ENCODE measurements around the gene MED8.

Gene MED8

GRCh38 chr1:43348809-43349593 lies 40.6 kb downstream of the MED8 start:
- Histone ChIP-seq H3K27me3 (ENCODE audit: control insufficient read depth, insufficient read depth, low read length) (no peaks in the 10 kb centered on the region), H3K4me1 (ENCODE audit: control insufficient read depth, insufficient read depth, low read length) (peaks cover 6% of the 10 kb centered on the region), H3K36me3 (ENCODE audit: control insufficient read depth, insufficient read depth, low read length) (no peaks in the 10 kb centered on the region), H3K27ac (ENCODE audit: low read depth, low read length) (peak overlapping the region; percentile 89), H3K4me3 (ENCODE audit: low read length) (peak overlapping the region; percentile 76), H3K9ac (ENCODE audit: low read length) (peak overlapping the region; percentile 59)

DNA sequence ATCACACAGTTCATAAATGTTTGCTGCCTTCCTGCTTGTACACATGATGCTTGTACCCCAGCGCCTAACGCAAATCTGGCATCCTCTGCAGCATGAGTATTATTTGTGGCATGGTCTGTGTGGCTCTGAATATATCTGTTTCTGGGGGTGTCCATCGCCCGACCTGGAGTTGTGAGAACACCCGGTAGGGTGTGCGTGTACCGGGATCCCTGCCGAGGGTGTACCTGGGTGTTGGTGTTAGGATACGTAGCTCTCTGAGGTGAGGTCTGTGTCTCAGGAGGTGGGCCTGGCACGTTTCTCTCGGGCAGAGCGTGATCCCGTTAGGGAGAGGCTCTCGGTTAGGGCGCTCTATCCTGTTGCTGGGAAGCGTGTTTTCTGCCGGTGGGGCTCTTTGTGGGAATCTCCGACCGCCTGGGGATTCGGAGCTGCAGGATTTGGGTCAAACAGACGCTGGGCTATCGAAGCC lies 41.2 kb downstream of the MED8 start:
- peak overlapping the region; percentile 42 for H3K9ac ChIP-seq (ENCODE audit: low read length)
- H3K27me3 ChIP-seq (ENCODE audit: control insufficient read depth, insufficient read depth, low read length), result no peaks in the 10 kb centered on the region
- no peaks in the 10 kb centered on the region for H3K36me3 ChIP-seq (ENCODE audit: control insufficient read depth, insufficient read depth, low read length)
- H3K4me3 ChIP-seq (ENCODE audit: low read length), result peak overlapping the region; percentile 76
- H3K4me1 ChIP-seq (ENCODE audit: control insufficient read depth, insufficient read depth, low read length), result peaks cover 6% of the 10 kb centered on the region
- peak overlapping the region; percentile 89 for H3K27ac ChIP-seq (ENCODE audit: low read depth, low read length)

DNA sequence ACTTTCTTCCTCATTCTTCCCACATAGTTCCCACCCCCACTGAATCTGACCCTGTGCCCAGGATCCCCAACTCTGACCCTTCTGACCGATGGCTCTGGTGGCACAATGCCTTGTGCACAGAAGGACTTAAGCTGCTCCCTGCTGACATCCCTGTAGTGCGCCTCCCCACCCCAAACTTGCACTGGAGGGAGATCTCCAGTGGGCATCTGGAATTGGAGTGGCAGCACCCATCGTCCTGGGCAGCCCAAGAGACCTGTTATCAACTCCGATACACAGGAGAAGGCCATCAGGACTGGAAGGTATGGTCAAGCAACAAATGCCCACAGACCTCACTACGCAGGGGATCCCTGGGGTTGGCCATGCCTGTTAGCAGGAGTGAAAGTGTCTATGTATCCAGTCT lies 43.0 kb downstream of the MED8 start:
- no peaks in the 10 kb centered on the region for H3K36me3 ChIP-seq (ENCODE audit: control insufficient read depth, insufficient read depth, low read length)
- H3K27ac ChIP-seq (ENCODE audit: low read depth, low read length), result no peak overlapping the region
- H3K4me1 ChIP-seq (ENCODE audit: control insufficient read depth, insufficient read depth, low read length), result peaks cover 6% of the 10 kb centered on the region
- H3K4me3 ChIP-seq (ENCODE audit: low read length), result no peak overlapping the region
- H3K27me3 ChIP-seq (ENCODE audit: control insufficient read depth, insufficient read depth, low read length), result no peaks in the 10 kb centered on the region
- H3K9ac ChIP-seq (ENCODE audit: low read length), result no peak overlapping the region

DNA sequence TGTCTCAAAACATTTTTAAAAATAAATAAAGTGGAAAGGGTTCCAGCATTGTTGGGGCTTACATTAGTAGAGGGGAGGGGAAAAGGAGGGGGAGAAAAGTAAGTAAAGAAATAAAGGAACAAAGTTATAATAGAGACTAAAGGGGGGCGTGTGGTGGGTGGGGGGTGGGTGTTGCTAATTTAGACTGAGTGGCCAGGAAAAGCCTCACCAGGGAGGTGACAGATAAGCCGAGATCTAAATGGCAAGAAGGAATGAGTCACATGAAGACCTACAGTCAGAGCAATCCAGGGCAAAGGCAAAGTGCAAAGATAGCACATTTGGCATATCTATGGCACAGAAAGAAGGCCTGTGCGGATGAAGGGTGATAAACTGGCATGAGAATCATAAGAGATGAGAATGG lies 44.5 kb downstream of the MED8 start:
- peaks cover 4% of the 10 kb centered on the region for H3K4me1 ChIP-seq (ENCODE audit: control insufficient read depth, insufficient read depth, low read length)
- H3K27ac ChIP-seq (ENCODE audit: low read depth, low read length), result no peak overlapping the region
- H3K36me3 ChIP-seq (ENCODE audit: control insufficient read depth, insufficient read depth, low read length), result no peaks in the 10 kb centered on the region
- no peak overlapping the region for H3K9ac ChIP-seq (ENCODE audit: low read length)
- H3K4me3 ChIP-seq (ENCODE audit: low read length), result no peak overlapping the region
- H3K27me3 ChIP-seq (ENCODE audit: control insufficient read depth, insufficient read depth, low read length), result no peaks in the 10 kb centered on the region

DNA sequence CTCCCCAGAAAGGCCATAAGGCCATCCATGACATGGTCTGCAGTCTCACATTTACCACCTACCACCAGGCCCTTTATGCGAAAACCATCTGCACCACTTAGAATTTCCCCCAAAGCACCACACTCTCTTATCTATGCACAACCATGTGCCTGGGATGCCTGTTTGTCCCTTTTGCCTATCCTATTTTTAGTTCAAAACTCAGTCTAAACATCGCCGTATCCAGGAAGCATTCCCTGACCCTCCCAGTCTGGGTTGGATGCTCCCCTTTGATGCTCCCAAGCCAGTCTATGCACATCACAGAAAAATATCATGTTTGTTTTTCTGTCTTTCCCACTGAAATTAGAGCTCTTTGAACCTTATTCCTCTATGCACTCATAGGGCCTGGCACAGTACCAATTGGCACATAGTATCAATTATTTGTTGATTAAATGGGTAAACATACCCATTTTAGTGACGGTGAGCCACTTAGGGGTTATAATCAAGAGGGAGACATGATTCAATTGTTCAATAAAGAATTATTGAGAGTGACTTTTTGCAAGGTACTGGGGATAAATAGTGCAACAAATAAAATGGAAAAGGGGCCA lies 45.2 kb downstream of the MED8 start:
- Histone ChIP-seq H3K4me3 (ENCODE audit: low read length) (no peak overlapping the region), H3K27me3 (ENCODE audit: control insufficient read depth, insufficient read depth, low read length) (no peaks in the 10 kb centered on the region), H3K9ac (ENCODE audit: low read length) (no peak overlapping the region), H3K4me1 (ENCODE audit: control insufficient read depth, insufficient read depth, low read length) (no peaks in the 10 kb centered on the region), H3K27ac (ENCODE audit: low read depth, low read length) (no peak overlapping the region), H3K36me3 (ENCODE audit: control insufficient read depth, insufficient read depth, low read length) (no peaks in the 10 kb centered on the region)

GRCh38 chr1:43340559-43340958 lies 49.0 kb downstream of the MED8 start:
- Histone ChIP-seq H3K4me3 (ENCODE audit: low read length) (no peak overlapping the region), H3K9ac (ENCODE audit: low read length) (no peak overlapping the region), H3K36me3 (ENCODE audit: control insufficient read depth, insufficient read depth, low read length) (no peaks in the 10 kb centered on the region), H3K27me3 (ENCODE audit: control insufficient read depth, insufficient read depth, low read length) (no peaks in the 10 kb centered on the region), H3K4me1 (ENCODE audit: control insufficient read depth, insufficient read depth, low read length) (no peaks in the 10 kb centered on the region), H3K27ac (ENCODE audit: low read depth, low read length) (no peak overlapping the region)

DNA sequence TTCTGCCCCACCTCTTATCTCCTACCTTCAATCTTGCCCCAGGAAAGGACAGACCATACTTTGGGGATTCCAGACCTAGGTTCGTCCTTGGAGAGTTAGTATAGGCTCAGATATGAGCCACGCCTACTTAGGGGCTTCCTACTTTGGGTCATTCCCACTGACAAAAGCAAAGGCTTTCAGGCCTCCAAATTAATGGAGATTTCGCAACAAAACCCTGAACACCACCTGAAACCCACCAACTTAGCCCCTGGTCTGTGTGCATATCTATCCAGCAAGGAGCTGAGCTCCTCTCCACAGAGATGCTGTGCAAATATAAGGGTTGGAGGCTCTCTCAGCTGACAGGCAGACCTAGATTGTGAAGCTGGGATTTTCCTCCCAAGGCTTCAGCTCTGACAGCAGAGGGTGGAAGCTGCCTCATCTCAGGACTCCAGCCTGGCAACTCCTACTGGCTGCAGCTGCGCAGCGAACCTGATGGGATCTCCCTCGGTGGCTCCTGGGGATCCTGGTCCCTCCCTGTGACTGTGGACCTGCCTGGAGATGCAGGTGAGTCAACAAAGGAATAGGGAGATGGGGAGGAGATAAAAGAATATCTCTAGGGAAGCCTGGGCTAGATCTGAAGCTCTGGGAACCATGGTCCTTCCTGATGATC lies 49.9 kb downstream of the MED8 start:
- H3K4me1 ChIP-seq (ENCODE audit: control insufficient read depth, insufficient read depth, low read length), result no peaks in the 10 kb centered on the region
- H3K4me3 ChIP-seq (ENCODE audit: low read length), result no peak overlapping the region
- no peaks in the 10 kb centered on the region for H3K36me3 ChIP-seq (ENCODE audit: control insufficient read depth, insufficient read depth, low read length)
- no peaks in the 10 kb centered on the region for H3K27me3 ChIP-seq (ENCODE audit: control insufficient read depth, insufficient read depth, low read length)
- no peak overlapping the region for H3K9ac ChIP-seq (ENCODE audit: low read length)
- H3K27ac ChIP-seq (ENCODE audit: low read depth, low read length), result no peak overlapping the region

DNA sequence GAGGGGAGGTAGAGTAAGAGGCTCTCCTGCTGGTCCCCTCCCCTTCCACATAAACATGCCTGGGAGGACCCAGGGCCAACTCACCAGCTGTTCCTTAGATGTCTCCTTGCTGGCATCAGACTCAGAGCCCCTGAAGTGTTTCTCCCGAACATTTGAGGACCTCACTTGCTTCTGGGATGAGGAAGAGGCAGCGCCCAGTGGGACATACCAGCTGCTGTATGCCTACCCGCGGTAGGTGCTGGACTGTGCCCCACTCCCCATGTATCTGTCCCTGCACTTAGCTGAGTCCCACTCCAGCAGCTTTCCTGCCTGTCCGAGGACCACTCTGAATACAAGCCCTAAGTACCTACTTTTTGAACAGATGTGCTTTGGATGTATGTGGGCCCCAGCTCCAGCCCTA lies 51.6 kb downstream of the MED8 start:
- H3K4me1 ChIP-seq (ENCODE audit: control insufficient read depth, insufficient read depth, low read length), result no peaks in the 10 kb centered on the region
- no peaks in the 10 kb centered on the region for H3K27me3 ChIP-seq (ENCODE audit: control insufficient read depth, insufficient read depth, low read length)
- H3K36me3 ChIP-seq (ENCODE audit: control insufficient read depth, insufficient read depth, low read length), result no peaks in the 10 kb centered on the region
- H3K4me3 ChIP-seq (ENCODE audit: low read length), result no peak overlapping the region
- no peak overlapping the region for H3K9ac ChIP-seq (ENCODE audit: low read length)
- no peak overlapping the region for H3K27ac ChIP-seq (ENCODE audit: low read depth, low read length)

- Histone ChIP-seq H3K27ac (ENCODE audit: low read depth, low read length) (no peak within 1 kb of the TSS), H3K36me3 (ENCODE audit: control insufficient read depth, insufficient read depth, low read length) (no peaks in the 10 kb centered on the region), H3K4me3 (ENCODE audit: low read length) (no peak within 1 kb of the TSS), H3K27me3 (ENCODE audit: control insufficient read depth, insufficient read depth, low read length) (no peaks in the 10 kb centered on the region), H3K9ac (ENCODE audit: low read length) (no peak within 1 kb of the TSS), H3K4me1 (ENCODE audit: control insufficient read depth, insufficient read depth, low read length) (no peaks in the 10 kb centered on the region)
Measured at GRCh38 chr1:43337588-43337987, 52.0 kb downstream of the MED8 start, which contains the start of gene MPL. MPL (plus strand) TSS chr1:43337818; CDS start chr1:43337849, 31 bp downstream.

DNA sequence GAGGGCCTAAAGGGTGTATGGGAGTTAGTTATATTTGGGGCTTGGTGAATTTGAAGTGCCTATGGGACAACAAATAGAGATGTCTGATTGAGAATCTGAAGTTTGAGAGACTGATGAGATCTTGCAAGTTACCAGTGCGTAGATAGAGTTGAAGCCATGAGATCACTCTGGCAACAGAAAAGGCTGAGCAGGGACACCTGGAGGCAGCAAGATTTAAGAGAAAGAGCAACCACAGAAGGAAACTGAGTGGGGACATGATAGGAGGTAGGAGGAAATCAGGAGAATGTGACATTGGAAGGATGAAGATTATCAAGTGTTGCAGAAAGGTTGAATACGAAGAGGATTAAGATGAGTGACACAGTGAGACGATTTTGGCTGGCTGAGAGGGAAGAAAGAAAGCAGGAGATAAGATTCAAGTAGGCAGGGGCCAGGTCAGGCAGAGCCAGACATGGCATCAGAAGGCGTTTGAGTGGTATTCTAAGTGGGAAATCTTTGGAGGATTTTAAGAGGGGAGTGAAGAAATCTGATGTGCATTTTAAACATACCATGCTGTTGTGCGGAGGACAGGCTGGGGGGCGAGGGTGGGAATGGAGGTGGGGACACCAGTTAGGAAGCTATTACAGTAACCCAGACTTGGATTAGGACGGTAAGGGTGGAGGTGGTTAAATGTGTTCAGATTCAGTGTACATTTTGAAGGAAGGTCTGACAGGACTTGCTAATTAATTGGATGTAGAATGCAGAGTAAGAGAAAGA lies 55.0 kb downstream of the MED8 start:
- H3K4me3 ChIP-seq (ENCODE audit: low read length), result no peak overlapping the region
- no peak overlapping the region for H3K9ac ChIP-seq (ENCODE audit: low read length)
- H3K27me3 ChIP-seq (ENCODE audit: control insufficient read depth, insufficient read depth, low read length), result no peaks in the 10 kb centered on the region
- H3K36me3 ChIP-seq (ENCODE audit: control insufficient read depth, insufficient read depth, low read length), result no peaks in the 10 kb centered on the region
- H3K27ac ChIP-seq (ENCODE audit: low read depth, low read length), result no peak overlapping the region
- no peaks in the 10 kb centered on the region for H3K4me1 ChIP-seq (ENCODE audit: control insufficient read depth, insufficient read depth, low read length)
